22Rv1 (cell line): ENCODE measurements around the gene ASB7.

Experiments
- H3K27ac ChIP-seq: fragments of 450-650 bp; 2 replicates; pipeline ENCODE4 v1.5.1; 2017
- ZFX ChIP-seq: fragments of 450-650 bp; IDR thresholded peaks from 2 replicates; pipeline ENCODE4 v1.6.1; 2017; ENCODE audit warnings: antibody characterized with exemption, borderline replicate concordance
- TF ChIP-seq, protein P1 (sequence below): fragments of 450-650 bp; IDR thresholded peaks from 2 replicates; pipeline ENCODE4 v1.5.1; 2017; ENCODE audit warnings: mild to moderate bottlenecking

Gene ASB7

DNA sequence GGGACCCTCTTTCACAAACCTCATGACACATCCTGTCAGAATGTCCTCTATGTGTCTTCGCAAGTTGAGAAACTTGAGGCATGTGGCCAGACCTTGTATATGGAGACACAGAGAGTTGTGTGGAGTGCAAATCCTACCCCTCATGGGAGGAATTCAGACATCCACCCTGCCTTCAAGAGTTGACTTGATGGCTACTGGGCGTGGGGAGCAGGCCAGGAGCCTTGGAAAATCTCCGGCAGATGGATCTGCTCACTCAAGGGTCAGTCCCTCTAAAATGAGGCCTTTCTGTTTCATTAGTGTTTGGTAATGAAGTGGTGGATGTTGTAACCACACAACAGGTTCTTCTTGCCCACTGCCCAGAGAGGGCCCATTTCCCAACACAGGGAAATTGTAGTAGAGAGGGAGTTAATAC, 79.0 kb downstream of the ASB7 start:
- no peak for TF ChIP-seq ZFX
- TF ChIP-seq, protein P1, sequence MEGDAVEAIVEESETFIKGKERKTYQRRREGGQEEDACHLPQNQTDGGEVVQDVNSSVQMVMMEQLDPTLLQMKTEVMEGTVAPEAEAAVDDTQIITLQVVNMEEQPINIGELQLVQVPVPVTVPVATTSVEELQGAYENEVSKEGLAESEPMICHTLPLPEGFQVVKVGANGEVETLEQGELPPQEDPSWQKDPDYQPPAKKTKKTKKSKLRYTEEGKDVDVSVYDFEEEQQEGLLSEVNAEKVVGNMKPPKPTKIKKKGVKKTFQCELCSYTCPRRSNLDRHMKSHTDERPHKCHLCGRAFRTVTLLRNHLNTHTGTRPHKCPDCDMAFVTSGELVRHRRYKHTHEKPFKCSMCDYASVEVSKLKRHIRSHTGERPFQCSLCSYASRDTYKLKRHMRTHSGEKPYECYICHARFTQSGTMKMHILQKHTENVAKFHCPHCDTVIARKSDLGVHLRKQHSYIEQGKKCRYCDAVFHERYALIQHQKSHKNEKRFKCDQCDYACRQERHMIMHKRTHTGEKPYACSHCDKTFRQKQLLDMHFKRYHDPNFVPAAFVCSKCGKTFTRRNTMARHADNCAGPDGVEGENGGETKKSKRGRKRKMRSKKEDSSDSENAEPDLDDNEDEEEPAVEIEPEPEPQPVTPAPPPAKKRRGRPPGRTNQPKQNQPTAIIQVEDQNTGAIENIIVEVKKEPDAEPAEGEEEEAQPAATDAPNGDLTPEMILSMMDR, result no peak
- no peak overlapping the region for H3K27ac ChIP-seq

DNA sequence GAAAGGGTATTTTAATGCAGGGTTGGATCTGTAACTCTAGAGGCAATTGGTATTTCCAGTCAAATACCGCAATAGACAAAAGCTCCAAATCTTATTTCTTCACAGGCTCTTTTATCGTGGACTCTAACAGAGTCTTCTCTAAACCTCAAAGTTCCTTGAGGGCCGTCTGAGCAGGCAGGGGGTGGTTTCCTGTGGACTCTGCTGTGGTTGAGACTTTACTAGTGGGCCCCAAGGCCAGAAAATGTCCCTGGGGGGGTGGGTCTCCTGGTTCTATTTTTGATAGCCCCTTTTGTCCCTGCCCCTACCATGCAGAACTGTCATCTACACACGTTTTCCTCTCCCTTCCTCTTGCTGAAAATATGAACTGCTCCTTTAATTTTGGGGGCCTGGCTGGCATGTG, 80.1 kb downstream of the ASB7 start:
- no peak for TF ChIP-seq ZFX
- TF ChIP-seq, protein P1, result no peak
- H3K27ac ChIP-seq, result no peak overlapping the region

GRCh38 chr15:100683434-100683833, 81.0 kb downstream of the ASB7 start:
- TF ChIP-seq, protein P1, result no peak
- no peak for TF ChIP-seq ZFX
- no peak overlapping the region for H3K27ac ChIP-seq

- TF ChIP-seq, protein P1, result no peak
- TF ChIP-seq ZFX, result no peak
- H3K27ac ChIP-seq, result no peak overlapping the region
Measured at GRCh38 chr15:100684591-100684990, 82.2 kb downstream of the ASB7 start.

- TF ChIP-seq, protein P1, result no peak
- TF ChIP-seq ZFX, result no peak
- no peak overlapping the region for H3K27ac ChIP-seq
Measured at GRCh38 chr15:100686021-100686724, 83.8 kb downstream of the ASB7 start.

DNA sequence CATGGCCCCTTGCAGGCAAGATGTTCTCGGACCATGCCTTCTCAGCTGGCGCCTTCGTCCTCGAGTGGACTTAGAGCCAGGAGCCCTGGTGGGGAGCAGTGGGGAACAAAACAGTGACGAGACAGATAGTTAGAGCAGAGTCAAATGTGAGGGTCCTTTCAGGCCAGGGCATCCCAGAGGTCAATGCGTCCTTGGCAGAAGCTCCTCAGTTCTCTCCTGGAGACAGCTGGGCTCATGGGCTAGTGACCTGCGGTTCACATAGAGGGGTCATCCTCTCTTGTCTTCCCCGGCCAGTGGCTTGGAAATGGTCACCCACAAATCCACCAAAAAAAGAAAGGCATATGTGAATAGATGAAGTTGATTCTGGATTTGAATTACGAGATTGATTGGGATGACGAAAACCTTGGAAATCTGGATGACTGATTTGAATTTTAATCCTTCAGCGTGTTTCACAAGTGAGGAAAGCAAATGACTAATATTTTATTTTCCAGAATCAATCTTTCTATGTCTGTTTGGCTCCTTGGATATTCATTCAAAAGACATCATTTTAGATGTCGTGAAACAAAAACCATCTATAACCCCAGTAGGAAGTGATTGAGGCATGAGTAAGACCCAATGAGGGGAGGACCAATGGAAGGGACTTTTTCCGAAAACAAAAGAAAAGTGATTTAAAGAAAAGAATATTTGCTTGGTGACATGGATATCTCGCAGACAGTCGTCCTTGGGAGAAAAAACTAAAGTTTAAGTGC, 84.5 kb downstream of the ASB7 start:
- no peak overlapping the region for H3K27ac ChIP-seq
- TF ChIP-seq ZFX, result no peak
- TF ChIP-seq, protein P1, result no peak

- TF ChIP-seq, protein P1, result no peak
- no peak for TF ChIP-seq ZFX
- H3K27ac ChIP-seq, result no peak overlapping the region
Measured at GRCh38 chr15:100687582-100688141, 85.3 kb downstream of the ASB7 start.
